ENCODE results near the gene KRTAP23-1.

DNA sequence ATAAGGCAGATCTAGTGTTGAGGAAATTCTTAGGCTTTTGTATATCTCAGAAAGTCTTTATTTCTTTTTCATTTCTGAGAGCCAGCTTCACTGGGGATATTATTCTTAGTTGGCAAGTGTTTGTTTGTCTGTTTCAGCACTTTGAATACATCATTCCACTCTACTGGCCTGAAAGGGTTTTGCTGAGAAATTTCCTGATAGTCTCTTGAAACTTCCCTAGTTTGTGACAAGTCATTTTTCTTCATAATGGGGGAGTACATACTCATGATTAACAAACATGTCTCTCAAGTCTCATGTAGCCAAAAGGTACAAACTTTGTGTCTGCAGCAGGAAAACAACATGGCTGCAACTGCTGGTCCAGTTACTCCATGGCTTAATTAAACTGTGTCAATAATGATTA is 22.0 kb downstream of the KRTAP23-1 start:
- TF ChIP-seq EZH2 (IDR thresholded peaks at IDR 0.05; ENCODE audit: insufficient read depth, poor library complexity, severe bottlenecking), result no peak
- no peak for TF ChIP-seq EZH2phosphoT487 (IDR thresholded peaks at IDR 0.05; ENCODE audit: insufficient read depth, low read depth)
